ENCODE results near the gene OR11H7. TPM values are rescaled to one million over a fixed set of nuclear protein-coding genes. Genes with fewer than 3 reads are reported as not detected.
"Not testable (repeated sequence)": the region's sequence is repeated elsewhere in the genome, so short reads cannot be mapped to it uniquely, and the experiment has no call there.

The OR11H7 gene
- total and polyA plus RNA-seq, 2 donors (not counting 1 experiment from before 2014, with no cell fraction given), result not detected

DNA sequence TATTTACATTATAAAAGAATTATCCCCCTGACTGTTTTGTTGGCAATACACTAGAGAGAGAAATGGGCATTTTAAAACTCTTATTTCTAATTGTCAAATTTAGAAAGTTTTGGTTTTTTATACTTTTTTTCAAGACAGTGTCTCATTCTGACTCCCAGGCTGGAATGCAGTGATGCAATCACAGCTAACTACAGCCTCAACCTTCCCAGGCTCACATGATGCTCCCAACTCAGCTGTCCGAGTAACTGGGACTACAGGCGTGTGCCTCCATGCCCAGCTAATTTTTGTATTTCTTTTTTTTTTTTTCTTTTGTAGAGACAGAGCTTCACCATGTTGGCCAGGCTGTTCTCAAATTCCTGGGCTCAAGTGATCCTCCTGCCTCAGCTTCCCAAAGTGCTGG lies 13.6 kb upstream of the OR11H7 start:
- DNase-seq (ENCODE audit: low read depth in 2 of 2), result no peak
- no peak overlapping the region for H3K9ac ChIP-seq (ENCODE audit: insufficient read depth, low read length)
- no peaks in the 10 kb centered on the region for H3K9me3 ChIP-seq (ENCODE audit: control insufficient read depth, insufficient read depth, low read depth, low read length)
- no peaks in the 10 kb centered on the region for H4K20me1 ChIP-seq (ENCODE audit: control insufficient read depth, extremely low read depth, insufficient read depth, low read length)
- H3K27ac ChIP-seq (ENCODE audit: insufficient read depth, low read length), result no peak overlapping the region
- H3K36me3 ChIP-seq (ENCODE audit: control insufficient read depth, insufficient read depth, low read length), result no peaks in the 10 kb centered on the region
- no peaks in the 10 kb centered on the region for H3K27me3 ChIP-seq (ENCODE audit: control insufficient read depth, insufficient read depth, low read length)
- H3K4me2 ChIP-seq (ENCODE audit: extremely low read depth, insufficient read depth, low read length), result no peak overlapping the region
- no peak for TF ChIP-seq EZH2 (IDR thresholded peaks at IDR 0.05; ENCODE audit: low read length, missing control alignments)
- TF ChIP-seq, protein P1, sequence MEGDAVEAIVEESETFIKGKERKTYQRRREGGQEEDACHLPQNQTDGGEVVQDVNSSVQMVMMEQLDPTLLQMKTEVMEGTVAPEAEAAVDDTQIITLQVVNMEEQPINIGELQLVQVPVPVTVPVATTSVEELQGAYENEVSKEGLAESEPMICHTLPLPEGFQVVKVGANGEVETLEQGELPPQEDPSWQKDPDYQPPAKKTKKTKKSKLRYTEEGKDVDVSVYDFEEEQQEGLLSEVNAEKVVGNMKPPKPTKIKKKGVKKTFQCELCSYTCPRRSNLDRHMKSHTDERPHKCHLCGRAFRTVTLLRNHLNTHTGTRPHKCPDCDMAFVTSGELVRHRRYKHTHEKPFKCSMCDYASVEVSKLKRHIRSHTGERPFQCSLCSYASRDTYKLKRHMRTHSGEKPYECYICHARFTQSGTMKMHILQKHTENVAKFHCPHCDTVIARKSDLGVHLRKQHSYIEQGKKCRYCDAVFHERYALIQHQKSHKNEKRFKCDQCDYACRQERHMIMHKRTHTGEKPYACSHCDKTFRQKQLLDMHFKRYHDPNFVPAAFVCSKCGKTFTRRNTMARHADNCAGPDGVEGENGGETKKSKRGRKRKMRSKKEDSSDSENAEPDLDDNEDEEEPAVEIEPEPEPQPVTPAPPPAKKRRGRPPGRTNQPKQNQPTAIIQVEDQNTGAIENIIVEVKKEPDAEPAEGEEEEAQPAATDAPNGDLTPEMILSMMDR (conservative IDR thresholded peaks at IDR 0.05 in 1 of 2, IDR thresholded peaks at IDR 0.05 in 1 of 2; ENCODE audit: low read depth in 1 of 2, low read length in 2 of 2), result no peak
- H3K4me1 ChIP-seq (ENCODE audit: control insufficient read depth, extremely low read depth, insufficient read depth, low read length), result no peaks in the 10 kb centered on the region
- H2AFZ ChIP-seq (ENCODE audit: low read length), result no peak overlapping the region
- no peak overlapping the region for H3K4me3 ChIP-seq (replicated peaks in 1 of 4; ENCODE audit: control extremely low read depth in 1 of 4, insufficient read depth in 1 of 4, low read depth in 3 of 4, low read length in 4 of 4)
- no peaks in the 10 kb centered on the region for H3K79me2 ChIP-seq (ENCODE audit: control insufficient read depth, insufficient read depth, low read length)

DNA sequence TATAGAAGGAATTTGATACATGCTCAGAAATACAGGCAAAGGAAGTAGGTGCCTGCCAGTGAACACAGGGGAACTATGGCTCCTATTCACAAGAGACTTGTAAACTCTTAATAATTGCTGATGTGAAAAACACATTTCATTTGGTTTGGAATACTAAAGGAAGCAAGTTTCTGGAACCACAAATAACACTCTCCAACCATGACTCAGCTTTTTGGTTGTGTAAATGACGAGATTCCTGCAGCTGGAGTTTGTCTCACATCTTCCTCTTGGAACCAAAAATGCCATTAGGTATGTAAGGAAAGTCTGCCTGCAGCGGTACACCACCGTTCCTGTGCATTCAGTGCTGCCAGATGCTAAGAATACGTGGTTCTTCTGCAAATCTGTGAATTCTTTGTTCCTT lies 9.7 kb upstream of the OR11H7 start:
- H3K4me1 ChIP-seq (ENCODE audit: control insufficient read depth, extremely low read depth, insufficient read depth, low read length), result no peaks in the 10 kb centered on the region
- H2AFZ ChIP-seq (ENCODE audit: low read length), result no peak overlapping the region
- no peaks in the 10 kb centered on the region for H4K20me1 ChIP-seq (ENCODE audit: control insufficient read depth, extremely low read depth, insufficient read depth, low read length)
- no peaks in the 10 kb centered on the region for H3K9me3 ChIP-seq (ENCODE audit: control insufficient read depth, insufficient read depth, low read depth, low read length)
- no peaks in the 10 kb centered on the region for H3K27me3 ChIP-seq (ENCODE audit: control insufficient read depth, insufficient read depth, low read length)
- H3K4me2 ChIP-seq (ENCODE audit: extremely low read depth, insufficient read depth, low read length), result no peak overlapping the region
- no peaks in the 10 kb centered on the region for H3K79me2 ChIP-seq (ENCODE audit: control insufficient read depth, insufficient read depth, low read length)
- no peak overlapping the region for H3K9ac ChIP-seq (ENCODE audit: insufficient read depth, low read length)
- no peak for DNase-seq (ENCODE audit: low read depth in 2 of 2)
- no peak overlapping the region for H3K4me3 ChIP-seq (replicated peaks in 1 of 4; ENCODE audit: control extremely low read depth in 1 of 4, insufficient read depth in 1 of 4, low read depth in 3 of 4, low read length in 4 of 4)
- no peak for TF ChIP-seq EZH2 (IDR thresholded peaks at IDR 0.05; ENCODE audit: low read length, missing control alignments)
- TF ChIP-seq, protein P1 (conservative IDR thresholded peaks at IDR 0.05 in 1 of 2, IDR thresholded peaks at IDR 0.05 in 1 of 2; ENCODE audit: low read depth in 1 of 2, low read length in 2 of 2), result no peak
- no peaks in the 10 kb centered on the region for H3K36me3 ChIP-seq (ENCODE audit: control insufficient read depth, insufficient read depth, low read length)
- H3K27ac ChIP-seq (ENCODE audit: insufficient read depth, low read length), result no peak overlapping the region

DNA sequence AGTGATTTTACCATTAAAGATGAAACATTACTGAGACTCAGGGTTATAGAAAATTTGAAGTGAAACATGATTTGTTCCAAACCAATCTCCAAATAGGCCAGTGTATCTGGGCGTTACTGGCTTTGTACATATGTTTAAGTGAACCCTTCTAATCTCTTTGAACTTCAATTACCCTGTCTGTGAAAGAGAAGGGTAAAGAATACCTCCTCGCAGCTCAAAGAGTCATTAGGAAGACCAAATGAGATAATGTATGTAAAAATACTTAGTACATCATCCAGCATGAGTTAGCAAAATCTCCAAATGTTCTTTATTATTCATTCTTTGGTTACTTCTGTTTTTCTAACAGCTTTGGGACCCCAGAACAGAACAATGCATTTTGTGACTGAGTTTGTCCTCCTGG lies 5.4 kb upstream of the OR11H7 start, which contains the start of gene OR11H6:
TSS of gene OR11H6 (plus strand) at position 301 of the 400 bp plus-strand sequence. CDS start at position 301, 0 bp downstream.
- DNase-seq (ENCODE audit: low read depth in 2 of 2), result no peak
- H3K9me3 ChIP-seq (ENCODE audit: control insufficient read depth, insufficient read depth, low read depth, low read length), result no peaks in the 10 kb centered on the region
- H3K36me3 ChIP-seq (ENCODE audit: control insufficient read depth, insufficient read depth, low read length), result no peaks in the 10 kb centered on the region
- H3K79me2 ChIP-seq (ENCODE audit: control insufficient read depth, insufficient read depth, low read length), result no peaks in the 10 kb centered on the region
- no peak within 1 kb of the TSS for H3K4me3 ChIP-seq (replicated peaks in 1 of 4; ENCODE audit: control extremely low read depth in 1 of 4, insufficient read depth in 1 of 4, low read depth in 3 of 4, low read length in 4 of 4)
- no peak for TF ChIP-seq EZH2 (IDR thresholded peaks at IDR 0.05; ENCODE audit: low read length, missing control alignments)
- no peak within 1 kb of the TSS for H2AFZ ChIP-seq (ENCODE audit: low read length)
- H3K9ac ChIP-seq (ENCODE audit: insufficient read depth, low read length), result no peak within 1 kb of the TSS
- no peak within 1 kb of the TSS for H3K27ac ChIP-seq (ENCODE audit: insufficient read depth, low read length)
- no peaks in the 10 kb centered on the region for H3K27me3 ChIP-seq (ENCODE audit: control insufficient read depth, insufficient read depth, low read length)
- H4K20me1 ChIP-seq (ENCODE audit: control insufficient read depth, extremely low read depth, insufficient read depth, low read length), result no peaks in the 10 kb centered on the region
- H3K4me2 ChIP-seq (ENCODE audit: extremely low read depth, insufficient read depth, low read length), result no peak within 1 kb of the TSS
- no peaks in the 10 kb centered on the region for H3K4me1 ChIP-seq (ENCODE audit: control insufficient read depth, extremely low read depth, insufficient read depth, low read length)

DNA sequence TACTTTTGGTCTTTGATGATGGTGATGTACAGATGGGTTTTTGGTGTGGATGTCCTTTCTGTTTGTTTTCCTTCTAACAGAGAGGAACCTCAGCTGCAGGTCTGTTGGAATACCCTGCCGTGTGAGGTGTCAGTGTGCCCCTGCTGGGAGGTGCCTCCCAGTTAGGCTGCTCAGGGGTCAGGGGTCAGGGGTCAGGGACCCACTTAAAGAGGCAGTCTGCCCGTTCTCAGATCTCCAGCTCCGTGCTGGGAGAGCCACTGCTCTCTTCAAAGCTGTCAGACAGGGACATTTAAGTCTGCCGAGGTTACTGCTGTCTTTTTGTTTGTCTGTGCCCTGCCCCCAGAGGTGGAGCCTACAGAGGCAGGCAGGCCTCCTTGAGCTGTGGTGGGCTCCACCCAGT lies 6.6 kb downstream of the OR11H7 start:
- H3K4me3 ChIP-seq (replicated peaks in 1 of 4; ENCODE audit: control extremely low read depth in 1 of 4, insufficient read depth in 1 of 4, low read depth in 3 of 4, low read length in 4 of 4); H3K27me3 ChIP-seq (ENCODE audit: control insufficient read depth, insufficient read depth, low read length); H3K36me3 ChIP-seq (ENCODE audit: control insufficient read depth, insufficient read depth, low read length); H3K4me2 ChIP-seq (ENCODE audit: extremely low read depth, insufficient read depth, low read length); H3K27ac ChIP-seq (ENCODE audit: insufficient read depth, low read length); H3K9me3 ChIP-seq (ENCODE audit: control insufficient read depth, insufficient read depth, low read depth, low read length); DNase-seq (ENCODE audit: low read depth in 2 of 2); H3K9ac ChIP-seq (ENCODE audit: insufficient read depth, low read length); H3K4me1 ChIP-seq (ENCODE audit: control insufficient read depth, extremely low read depth, insufficient read depth, low read length); H2AFZ ChIP-seq (ENCODE audit: low read length); H3K79me2 ChIP-seq (ENCODE audit: control insufficient read depth, insufficient read depth, low read length); H4K20me1 ChIP-seq (ENCODE audit: control insufficient read depth, extremely low read depth, insufficient read depth, low read length): not testable (repeated sequence)
